Epidermal melanocyte (primary cell): Measurements from ENCODE around the gene PDZD2.
A peak's percentile ranks its signal among the peaks of the same experiment; 100 is the strongest.
"Not testable (repeated sequence)": the region's sequence is repeated elsewhere in the genome, so short reads cannot be mapped to it uniquely, and the experiment has no call there.

Source experiments
- DNase-seq: peaks from one replicate; pipeline ENCODE4 v3.0.0; 2011; ENCODE audit warnings: low spot score; ENCODE audit not compliant: insufficient read length

PDZD2 gene

DNA sequence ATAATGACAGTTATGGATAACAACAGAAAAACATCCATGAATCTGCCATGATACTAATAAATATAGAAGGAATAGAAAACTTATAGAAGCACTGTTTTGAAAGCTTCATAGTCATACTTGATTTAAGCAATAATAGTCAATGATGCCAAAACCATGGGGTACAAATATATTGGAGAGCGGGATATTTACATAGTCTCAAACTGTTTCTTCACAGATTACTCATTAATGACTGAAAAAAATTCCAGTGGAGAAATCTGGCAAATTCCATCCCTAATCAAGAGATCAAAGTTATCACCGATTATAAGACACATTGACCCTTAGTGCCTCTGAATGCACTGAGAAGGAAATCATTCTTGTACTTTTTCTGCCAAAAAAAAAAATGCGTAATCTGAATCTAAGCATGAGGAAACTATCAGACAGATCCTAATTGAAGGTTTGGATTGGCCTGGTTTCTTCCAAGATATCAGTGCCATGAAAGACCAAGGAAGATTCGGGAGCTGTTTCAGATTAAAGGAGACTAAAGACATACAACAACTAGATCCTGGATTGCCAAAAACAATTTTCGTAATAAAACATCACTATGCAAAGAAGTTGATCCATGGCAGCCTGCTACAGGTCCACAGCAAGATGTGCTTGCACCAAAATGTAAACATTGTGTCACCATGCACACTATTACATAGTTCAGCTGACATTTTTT is 429.0 kb downstream of the PDZD2 start:
- no peak for DNase-seq

DNA sequence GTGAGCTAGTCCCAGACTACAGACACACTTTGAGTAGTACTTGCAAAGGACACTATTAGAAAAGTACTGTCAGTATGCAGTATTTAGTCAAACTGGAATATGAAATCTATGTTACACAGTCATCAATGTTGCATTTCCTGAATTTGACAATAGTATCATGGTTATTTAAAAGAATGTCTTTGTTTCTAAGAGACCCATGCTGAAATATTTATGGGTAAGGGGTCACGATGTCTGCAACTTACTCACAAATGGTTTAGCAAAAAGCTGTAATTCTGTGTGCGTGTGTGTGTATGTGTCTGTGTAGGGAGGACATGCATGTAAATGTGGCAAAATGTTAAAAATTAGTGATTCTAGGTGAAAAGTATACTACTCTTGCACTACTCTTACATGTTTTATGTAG is 429.6 kb downstream of the PDZD2 start:
- DNase-seq, result no peak

DNA sequence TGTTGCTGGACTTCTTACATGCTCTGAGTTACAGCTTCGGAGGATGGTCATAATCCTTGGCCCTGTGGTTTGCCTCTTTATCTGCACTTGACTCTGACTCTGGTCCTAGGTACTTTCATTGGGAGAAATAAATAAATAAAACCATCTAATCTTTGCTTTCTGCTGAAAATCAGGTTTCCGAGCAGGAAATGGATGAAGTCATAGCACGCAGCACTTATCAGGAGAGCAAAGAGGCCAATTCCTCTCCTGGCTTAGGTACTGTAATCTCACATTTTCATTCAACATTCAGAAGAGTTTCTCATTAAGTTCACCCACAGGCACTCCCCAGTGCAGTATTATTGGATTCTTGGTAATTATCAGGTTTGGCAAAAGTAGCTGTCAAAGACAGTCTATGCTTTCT is 430.5 kb downstream of the PDZD2 start:
- DNase-seq, result no peak

DNA sequence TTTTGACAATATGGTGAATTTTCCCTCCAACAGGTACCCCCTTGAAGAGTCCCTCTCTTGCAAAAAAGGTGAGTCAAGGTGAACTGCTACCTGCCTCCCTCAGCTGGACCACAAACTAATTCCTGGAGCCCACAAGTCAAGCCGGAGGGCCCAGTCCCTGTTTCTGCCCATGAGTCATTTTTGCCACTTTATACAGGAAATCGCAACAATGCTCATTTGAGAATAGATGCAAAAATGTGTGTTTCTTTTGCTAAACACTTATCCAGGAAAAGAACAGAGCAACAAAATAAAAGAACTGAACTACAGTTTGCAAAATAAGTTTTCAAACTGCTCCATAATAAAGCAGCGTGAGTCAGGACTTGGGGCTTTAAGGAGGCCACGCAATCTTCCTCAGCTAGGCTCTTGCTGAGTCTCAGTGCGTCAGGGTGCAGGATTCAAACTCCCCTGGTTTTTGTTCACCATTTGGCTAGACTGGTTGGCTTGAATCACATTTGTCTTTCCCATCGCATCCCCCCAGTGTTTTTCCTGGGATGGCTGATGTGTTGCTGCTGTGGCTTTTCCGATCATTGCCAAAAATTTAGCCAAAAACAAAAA is 432.5 kb downstream of the PDZD2 start:
- no peak for DNase-seq

DNA sequence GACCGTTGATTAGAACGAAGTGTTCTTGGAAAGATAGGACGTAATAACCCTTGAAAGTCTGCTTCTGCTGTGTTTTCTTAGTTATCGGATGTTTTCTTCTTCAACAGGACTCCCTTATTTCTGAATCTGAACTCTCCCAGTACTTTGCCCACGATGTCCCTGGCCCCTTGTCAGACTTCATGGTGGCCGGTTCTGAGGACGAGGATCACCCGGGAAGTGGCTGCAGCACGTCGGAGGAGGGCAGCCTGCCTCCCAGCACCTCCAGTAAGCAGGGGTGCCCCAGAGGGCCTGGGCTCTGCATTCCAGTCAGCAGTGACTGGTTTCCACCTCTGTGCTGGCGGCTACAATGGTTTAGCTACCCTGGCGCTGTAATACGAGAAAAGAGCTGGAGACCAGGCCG is 433.1 kb downstream of the PDZD2 start:
- DNase-seq, result no peak

GRCh38 chr5:32074401-32074800 is 435.5 kb downstream of the PDZD2 start:
- no peak for DNase-seq

DNA sequence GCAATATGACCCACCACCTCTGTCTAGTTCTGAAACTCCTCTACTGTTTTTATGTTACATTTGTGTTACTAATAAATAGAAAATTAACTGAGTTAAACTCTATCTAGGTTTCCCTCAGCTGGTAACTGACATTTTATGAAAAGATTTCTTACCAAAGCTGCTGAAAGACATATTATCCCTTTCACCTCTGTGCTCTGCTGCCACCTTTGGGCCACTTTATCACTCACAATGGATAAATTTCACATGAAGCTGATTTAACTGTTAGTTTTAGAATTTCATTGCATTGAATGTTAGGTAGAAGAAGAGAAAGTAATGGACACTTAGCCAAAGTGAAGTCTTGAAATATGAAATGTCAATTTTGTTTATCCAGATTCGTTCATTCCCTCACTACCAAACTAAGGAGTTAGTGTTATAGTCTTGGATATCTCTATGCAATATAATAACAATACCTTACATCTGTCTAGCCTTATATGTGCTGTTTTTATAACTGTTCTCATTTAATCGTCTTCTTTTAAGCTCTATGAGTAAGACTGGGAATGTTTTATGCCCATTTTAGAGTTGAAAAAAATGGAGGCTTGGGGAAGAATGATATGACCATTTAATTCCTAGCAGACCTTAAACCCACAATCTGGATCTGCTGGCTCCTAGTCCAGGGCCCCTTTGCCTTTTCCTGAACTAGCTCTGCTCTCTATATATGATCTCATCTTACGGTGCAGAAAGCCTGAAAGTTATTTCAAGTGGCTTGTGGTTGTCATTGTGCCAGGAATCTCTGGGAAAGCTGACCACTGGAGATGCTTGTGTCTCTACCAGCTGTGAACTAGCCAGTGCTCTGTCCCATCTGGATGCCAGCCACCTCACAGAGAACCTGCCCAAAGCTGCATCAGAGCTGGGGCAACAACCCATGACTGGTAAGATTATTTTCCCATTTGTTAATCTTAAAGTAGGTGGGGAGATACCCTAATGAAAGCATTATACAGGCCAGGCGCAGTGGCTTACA is 438.1 kb downstream of the PDZD2 start:
- no peak for DNase-seq

DNA sequence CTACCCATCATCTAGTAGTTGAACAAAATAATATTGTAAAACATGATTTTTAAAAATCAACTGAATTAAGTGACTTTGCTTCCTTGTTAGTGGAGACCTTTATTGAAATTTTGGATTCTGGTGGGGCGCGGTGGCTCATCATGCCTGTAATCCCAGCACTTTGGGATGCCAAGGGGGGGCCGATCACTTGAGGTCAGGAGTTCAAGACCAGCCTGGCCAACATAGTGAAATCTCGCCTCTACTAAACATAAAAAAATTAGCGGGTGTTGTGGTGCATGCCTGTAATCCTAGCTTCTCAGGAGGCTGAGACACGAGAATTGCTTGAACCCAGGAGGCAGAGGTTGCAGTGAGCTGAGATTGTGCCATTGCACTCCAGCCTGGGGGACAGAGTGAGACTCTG is 439.9 kb downstream of the PDZD2 start:
- not testable (repeated sequence) for DNase-seq

DNA sequence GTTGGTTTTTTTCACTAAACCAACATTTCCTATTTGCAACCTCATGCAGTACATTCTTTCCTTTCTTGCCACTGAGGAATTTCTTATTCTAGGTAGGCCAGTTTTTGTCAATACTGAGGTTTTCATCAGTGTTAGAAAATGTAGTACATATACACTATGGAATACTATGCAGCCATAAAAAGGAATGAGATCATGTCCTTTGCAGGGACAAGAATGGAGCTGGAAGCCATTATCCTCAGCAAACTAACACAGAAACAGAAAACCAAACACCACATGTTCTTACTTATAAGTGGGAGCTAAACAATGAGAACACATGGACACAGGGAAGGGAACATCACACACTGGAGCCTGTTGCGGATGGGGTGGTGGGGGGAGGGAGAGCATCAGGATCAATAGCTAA is 441.6 kb downstream of the PDZD2 start:
- not testable (repeated sequence) for DNase-seq

GRCh38 chr5:32082701-32083100 is 443.8 kb downstream of the PDZD2 start:
- no peak for DNase-seq

DNA sequence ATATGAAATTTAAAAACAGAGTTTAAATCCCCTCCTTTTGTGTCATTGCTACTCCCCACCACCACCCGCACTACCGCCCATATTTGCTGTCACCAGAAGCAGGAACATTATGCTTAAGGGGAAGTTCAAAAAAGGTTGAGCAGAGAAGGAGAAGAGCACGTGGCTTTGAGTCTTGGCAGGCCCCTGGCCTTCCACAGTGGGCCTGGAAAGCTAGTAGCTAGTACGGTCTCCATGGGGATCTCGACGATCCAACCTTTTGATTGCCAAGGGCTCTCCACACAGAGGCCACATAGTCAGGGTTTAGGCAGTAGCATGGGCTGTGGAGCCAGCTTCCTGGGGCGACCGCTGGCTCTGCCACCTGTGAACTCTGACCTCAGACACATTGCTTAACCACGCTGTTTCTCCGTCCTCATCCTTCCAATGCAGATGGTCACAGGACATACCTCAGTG is 445.1 kb downstream of the PDZD2 start:
- no peak for DNase-seq

DNA sequence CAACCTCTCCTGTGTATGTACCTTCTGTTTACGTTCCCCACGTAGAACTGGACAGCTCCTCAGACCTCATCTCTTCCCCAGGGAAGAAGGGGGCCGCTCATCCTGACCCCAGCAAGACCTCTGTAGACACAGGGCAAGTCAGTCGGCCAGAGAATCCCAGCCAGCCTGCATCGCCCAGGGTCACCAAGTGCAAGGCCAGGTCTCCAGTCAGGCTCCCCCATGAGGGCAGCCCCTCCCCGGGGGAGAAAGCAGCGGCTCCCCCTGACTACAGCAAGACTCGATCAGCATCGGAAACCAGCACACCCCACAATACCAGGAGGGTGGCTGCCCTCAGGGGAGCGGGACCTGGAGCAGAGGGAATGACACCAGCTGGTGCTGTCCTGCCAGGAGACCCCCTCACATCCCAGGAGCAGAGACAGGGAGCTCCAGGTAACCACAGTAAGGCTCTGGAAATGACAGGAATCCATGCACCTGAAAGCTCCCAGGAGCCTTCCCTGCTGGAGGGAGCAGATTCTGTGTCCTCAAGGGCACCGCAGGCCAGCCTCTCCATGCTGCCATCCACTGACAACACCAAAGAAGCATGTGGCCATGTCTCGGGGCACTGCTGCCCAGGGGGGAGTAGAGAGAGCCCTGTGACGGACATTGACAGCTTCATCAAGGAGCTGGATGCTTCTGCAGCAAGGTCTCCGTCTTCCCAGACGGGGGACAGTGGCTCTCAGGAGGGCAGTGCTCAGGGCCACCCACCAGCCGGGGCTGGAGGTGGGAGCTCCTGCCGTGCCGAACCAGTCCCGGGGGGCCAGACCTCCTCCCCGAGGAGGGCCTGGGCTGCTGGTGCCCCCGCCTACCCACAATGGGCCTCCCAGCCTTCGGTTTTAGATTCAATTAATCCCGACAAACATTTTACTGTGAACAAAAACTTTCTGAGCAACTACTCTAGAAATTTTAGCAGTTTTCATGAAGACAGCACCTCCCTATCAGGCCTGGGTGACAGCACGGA is 448.5 kb downstream of the PDZD2 start:
- no peak for DNase-seq

DNA sequence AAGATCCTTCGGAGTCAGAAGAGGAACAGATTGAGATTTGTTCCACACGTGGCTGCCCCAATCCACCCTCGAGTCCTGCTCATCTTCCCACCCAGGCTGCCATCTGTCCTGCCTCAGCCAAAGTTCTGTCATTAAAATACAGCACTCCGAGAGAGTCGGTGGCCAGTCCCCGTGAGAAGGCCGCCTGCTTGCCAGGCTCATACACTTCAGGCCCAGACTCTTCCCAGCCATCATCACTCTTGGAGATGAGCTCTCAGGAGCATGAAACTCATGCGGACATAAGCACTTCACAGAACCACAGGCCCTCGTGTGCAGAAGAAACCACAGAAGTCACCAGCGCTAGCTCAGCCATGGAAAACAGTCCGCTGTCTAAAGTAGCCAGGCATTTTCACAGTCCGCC is 449.3 kb downstream of the PDZD2 start:
- DNase-seq, result no peak

DNA sequence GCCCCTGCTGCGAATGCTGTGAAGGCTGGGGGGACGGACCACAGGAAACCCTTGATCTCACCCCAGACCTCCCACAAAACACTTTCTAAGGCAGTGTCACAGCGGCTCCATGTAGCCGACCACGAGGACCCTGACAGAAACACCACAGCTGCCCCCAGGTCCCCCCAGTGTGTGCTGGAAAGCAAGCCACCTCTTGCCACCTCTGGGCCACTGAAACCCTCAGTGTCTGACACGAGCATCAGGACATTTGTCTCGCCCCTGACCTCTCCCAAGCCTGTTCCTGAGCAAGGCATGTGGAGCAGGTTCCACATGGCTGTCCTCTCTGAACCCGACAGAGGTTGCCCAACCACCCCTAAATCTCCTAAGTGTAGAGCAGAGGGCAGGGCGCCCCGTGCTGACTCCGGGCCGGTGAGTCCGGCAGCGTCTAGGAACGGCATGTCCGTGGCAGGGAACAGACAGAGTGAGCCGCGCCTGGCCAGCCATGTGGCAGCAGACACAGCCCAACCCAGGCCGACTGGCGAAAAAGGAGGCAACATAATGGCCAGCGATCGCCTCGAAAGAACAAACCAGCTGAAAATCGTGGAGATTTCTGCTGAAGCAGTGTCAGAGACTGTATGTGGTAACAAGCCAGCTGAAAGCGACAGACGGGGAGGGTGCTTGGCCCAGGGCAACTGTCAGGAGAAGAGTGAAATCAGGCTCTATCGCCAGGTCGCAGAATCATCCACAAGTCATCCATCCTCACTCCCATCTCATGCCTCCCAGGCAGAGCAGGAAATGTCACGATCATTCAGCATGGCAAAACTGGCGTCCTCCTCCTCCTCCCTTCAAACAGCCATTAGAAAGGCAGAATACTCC is 450.4 kb downstream of the PDZD2 start:
- no peak for DNase-seq

- no peak for DNase-seq
Observed at GRCh38 chr5:32090026-32090754, 451.3 kb downstream of the PDZD2 start.

DNA sequence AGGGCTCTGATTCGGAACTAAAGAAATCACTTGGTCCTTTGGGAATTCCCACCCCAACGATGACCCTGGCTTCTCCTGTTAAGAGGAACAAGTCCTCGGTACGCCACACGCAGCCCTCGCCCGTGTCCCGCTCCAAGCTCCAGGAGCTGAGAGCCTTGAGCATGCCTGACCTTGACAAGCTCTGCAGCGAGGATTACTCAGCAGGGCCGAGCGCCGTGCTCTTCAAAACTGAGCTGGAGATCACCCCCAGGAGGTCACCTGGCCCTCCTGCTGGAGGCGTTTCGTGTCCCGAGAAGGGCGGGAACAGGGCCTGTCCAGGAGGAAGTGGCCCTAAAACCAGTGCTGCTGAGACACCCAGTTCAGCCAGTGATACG is 451.8 kb downstream of the PDZD2 start:
- DNase-seq, result no peak

- peak; percentile 68 for DNase-seq
Observed at GRCh38 chr5:32092938-32093812, 454.2 kb downstream of the PDZD2 start.

DNA sequence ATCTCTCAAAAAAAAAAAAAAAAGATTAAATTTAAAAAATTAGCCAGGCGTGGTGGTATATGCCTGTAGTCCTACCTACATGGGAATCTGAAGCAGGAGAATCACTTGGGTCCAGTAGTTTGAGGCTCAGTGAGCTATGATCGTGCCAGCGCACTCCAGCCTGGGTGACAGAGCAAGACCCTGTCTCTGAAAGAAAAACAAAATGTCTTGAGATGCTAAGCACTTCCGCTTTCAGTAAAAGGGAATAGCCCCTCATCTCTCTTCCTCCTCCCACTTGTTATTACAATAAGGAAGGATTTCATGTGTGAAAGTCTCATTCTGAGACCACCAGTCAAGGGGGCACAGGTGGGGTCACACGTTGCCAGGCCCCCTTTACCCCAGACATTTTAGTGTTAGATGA is 455.8 kb downstream of the PDZD2 start:
- no peak for DNase-seq
